HG03060 (cell line): Measurements from ENCODE around the gene CELF4.

Source experiments
- ATAC-seq: cut with Tn5 transposase; IDR thresholded peaks from one replicate; pipeline ENCODE4 v1.9.1; 2021; ENCODE audit warnings: low read depth, moderate number of reproducible peaks; ENCODE audit not compliant: unreplicated experiment

Gene CELF4

DNA sequence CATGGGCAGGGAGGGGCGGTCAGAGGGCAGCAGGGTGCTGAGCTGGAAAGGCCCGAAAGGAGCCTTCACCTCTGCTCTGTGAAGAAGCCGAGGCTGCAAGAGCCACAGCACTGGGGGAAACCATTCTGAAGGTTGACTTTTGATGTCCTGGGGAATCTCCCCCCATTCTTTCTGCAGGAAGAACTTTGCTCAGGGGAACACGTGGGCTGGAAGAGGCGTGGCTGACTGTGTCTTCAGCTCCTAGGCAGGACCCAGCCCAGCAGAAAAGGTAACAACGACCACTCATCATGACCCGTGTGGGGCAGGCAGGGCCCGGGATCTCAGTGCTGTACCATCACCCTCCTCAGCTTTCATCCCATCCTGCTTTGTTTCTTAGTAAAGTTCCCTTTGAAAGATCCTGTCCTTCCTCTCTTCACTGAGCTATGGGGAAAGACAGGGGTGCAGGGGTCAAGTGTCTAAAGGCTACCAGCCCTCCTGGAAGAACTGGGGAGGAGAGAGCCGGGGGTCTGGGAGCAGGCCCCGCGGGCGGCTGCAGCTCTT is 312.7 kb downstream of the CELF4 start:
- ATAC-seq: no peak

DNA sequence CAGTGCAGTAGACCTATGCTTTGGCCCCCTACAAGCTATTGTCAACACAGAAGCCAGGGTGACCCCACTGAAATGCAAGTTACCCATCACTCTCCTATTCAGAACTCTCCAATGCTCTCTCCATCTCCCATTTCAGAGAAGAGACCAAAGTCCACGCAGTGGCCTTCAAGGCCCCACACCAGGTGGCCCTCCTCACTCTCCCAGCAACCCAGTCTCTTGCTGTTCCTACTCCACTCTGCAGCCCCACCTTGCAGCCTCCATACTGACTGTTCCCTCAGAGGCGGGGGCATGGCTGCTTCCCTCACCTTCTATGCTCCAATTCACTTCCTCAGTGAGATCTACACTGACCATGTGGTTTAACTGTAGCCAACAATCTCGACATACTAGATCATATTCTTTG is 313.3 kb downstream of the CELF4 start:
- ATAC-seq: no peak

DNA sequence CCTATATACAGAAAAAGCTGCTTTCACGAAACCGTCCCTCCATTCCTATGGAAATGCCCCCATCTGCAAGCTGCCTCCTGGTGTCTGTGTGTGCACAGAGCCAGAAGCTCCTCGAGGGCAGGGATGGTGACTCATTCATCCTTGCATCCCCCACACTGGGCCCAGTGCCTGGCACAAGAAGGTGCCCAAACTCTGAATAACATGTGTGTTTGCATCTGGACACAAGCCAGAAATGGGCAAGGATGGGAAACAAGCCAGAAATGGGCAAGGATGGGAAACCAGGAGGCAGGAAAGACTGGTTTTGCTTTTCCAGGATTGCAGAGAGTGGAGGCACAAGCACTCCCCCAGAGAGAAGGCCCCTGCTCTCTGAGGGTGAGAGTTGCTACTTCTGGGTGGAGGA is 313.9 kb downstream of the CELF4 start:
- ATAC-seq: no peak

DNA sequence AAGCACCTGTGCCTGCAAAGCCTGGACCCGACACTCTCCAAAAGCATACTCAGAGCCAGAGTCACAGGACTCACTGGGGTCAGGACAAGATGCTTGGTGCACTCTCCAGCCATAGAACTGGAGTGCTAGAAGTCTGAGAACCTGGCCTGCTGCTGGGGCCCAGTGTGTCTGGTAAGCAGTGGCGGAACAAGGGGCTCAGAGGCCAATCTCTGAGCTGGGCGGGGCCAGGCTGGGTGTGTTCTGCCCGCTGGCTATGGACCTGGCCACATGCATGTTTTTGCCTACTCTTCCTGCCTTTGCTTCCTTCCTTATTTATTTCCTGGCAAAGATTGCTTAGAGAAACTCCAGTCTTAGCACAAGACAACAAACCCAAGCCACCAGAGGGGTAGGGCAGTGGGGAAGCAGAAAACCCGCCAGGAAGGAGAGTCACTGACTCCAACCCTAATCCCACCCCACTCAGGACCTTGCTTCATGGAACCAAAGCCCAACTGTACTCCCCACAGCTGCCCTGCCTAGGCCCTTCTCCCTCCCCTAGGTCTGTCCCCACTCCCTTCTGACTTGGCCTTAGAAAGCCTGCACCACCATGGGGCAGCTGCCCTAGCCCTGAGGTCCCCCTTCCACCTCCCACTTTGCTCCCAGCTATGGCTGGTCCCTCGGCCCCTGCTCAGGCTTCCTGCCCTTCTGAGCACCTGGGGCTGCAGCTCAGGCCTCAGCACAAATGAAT is 315.5 kb downstream of the CELF4 start:
- no peak for ATAC-seq

DNA sequence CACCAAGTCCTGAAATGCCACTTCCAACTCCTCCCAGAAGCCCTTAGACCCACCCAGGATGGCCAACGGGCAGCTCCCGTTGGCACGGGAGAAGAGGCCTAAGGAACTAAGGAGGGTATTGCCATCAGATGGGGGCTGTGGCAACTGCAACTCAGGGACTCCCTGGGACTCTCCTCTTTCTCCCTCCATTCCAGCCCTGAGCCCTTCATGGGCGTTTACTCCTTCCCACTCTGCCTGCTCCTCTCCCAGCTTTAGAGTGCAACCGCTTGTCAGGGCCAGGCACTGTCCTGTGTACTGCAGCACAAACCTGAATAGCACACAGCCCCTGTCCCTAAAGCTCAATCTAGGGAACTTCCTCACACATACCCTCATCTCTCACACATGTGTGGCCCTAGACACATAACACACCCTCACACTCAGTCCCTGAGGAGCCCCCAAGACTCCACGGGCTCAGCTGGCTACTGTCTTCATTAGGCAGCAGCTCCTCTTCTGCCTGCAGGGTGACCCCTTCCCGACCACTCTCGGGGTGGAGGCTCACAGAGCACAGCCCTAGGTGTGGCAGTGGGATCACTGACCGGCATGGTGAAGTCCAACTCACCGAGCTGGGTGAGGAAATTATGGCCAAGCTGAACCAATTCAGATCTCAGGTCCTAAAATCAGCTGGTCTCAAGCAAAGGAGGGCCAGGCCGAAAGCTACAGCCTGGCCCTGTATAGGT is 316.3 kb downstream of the CELF4 start:
- ATAC-seq: no peak

DNA sequence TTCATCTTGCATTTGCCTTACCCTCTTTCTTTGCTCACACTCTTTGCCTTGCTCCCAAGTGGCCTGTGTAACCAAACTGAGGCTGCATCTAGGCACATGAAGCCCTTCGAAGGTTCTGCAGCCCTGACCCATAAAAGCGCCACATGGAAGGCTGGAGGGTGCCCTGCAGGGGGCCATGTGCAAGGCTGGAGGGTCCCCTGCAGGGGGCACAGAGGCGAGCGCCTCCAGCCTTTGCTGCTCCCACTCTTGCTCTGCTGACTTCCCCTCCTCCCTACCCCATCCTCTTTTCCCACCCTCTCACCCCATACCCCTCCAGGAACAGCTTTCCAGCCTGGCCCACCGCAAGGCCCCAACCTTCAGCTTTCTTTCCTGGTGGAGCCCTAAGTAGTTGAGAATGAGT is 317.3 kb downstream of the CELF4 start:
- no peak for ATAC-seq

DNA sequence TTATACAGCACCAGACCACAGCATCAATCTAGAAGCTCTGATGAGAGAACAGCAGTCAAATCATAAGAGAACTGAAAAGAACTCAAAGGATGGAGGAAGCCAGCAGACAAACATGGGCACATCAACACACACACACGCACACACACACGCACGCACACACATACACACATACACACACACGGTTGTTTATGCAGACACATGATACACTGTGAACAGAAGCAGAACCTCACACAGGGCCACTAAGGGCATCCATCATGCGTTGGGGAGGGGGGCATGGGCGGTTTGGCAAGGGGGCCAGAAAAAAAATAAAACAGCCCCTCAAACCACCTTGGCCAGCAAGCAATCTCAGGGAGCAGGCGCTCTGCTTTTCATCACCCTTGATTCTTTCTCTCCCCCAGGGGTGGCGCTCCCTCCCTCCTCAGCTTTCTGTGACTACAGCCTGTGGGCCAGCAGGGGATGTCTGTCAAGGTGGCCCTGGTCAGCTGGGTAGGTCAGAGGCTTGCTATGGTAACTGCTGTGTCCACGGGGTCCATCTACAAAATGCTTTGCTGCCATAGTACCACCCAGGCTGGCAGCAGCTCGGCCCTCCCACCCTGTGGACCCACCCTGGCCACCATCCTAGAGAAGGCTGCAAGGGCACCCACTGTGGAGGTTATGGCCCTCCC is 318.0 kb downstream of the CELF4 start:
- no peak for ATAC-seq

DNA sequence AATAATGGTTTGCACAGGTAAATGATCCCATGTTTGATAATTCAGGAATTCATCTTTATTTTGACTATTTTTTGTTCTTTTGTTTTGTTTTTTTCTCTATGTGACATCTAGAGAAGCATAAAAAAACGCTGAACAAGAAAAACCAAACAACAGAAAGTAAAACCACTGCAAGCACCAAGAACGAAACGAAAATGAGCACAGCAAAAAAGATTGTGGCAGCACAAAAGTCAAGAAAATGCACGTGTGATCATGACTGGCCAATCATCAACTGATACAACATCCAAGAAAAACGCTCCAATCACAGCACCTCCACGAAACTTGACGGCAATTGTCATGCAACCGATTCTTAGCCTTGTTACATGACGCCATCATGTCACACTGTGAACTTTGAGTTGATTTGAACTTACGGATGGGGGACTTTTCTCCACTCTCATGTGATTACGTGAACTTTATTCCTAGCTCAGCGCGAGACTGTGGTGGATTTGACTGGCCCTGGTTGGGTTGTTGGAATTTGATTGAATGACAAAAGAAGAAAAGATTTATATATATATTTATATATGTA is 318.7 kb downstream of the CELF4 start:
- no peak for ATAC-seq

DNA sequence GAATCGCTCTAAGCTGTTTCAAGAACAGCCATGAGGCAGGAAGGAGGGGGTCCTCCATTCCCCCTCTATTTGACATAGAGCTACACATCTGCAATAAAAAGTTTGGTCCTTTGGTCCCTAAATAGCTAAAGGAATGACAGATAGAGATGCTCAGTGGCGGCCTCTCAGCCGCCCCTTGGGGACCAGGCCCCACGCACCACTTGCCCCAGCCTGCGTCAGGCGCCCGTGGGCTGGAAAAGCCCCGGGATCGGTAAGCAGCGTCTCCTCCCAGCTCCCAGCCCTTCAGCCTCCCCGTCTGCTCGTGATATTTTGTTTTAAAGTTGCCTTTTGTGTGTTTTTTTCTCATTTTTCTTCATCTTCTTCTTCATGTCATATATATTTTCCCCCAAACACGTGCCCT is 321.0 kb downstream of the CELF4 start:
- no peak for ATAC-seq

DNA sequence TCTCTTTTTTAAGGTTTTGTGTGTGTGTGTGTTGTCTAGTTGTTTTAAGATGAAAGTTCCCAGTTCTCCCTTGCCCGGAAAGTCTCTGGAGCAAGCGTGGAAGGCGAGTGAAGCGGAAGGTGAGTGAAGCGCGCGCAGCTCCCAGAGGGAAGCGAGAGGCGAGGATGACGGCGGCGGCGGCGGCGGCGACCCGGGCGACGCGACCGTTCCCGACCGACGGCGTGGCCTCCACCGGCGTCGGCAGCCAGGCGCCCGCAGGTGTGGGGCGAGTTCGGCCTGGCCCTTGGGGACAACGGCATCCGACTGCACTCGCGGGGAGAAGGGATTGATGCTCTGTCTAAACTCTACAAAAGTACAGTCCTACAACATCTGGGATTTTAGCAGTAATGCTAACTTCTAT is 321.9 kb downstream of the CELF4 start:
- ATAC-seq: no peak

DNA sequence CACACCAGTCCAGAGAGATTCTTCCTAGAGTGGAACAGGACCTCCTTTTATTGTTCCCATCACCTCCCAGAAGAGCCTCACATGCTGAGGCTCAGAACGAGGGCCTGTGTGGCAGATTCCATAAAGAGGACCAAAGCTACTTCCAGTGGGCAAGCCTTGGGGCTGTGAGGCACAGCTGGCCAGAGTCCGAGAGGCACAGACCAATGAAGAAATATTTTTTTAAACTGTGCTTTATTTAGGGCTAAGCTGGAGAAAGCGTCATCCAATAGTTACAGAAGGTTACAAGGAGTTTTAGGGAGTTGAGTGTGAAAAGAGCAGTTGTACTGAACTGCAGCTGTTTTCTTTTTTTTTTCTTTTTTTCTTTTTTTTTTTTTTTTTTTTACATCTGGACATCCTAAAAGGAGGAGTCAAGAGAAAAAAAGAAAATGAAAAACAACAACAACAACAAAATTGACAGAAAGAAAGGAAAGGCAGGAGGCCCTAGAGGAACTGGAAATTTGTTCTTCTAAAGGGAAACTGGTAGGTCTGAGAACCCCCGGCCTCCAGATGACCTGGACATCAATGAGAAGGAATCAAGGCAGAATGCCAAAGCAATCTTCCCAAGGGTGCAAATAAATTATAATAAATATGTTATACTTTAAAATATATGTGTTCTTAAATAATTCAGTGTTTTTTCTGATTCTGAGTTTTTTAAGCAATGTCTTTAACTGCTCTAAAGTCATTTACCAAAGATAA is 322.6 kb downstream of the CELF4 start:
- ATAC-seq: no peak

DNA sequence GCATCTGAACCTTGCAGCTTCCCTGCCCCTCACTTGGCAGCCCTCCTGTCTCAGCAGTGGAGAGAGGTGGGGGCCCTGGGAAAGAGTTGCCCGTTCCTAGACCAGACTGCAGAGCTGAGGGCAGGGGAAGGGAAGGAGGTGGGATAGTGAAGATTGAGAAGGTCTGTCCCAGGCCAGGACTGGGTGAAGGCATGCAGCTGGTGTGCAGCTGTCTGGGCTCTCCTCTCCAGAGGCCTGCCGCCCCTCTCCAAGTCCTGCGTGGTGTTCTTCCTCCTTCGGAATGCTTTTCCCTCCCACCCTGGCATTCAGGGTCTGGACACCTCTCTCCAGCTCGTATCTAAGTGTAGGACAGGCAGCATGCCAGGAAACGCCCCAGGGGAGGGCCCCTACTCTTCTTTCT is 323.5 kb downstream of the CELF4 start:
- no peak for ATAC-seq

DNA sequence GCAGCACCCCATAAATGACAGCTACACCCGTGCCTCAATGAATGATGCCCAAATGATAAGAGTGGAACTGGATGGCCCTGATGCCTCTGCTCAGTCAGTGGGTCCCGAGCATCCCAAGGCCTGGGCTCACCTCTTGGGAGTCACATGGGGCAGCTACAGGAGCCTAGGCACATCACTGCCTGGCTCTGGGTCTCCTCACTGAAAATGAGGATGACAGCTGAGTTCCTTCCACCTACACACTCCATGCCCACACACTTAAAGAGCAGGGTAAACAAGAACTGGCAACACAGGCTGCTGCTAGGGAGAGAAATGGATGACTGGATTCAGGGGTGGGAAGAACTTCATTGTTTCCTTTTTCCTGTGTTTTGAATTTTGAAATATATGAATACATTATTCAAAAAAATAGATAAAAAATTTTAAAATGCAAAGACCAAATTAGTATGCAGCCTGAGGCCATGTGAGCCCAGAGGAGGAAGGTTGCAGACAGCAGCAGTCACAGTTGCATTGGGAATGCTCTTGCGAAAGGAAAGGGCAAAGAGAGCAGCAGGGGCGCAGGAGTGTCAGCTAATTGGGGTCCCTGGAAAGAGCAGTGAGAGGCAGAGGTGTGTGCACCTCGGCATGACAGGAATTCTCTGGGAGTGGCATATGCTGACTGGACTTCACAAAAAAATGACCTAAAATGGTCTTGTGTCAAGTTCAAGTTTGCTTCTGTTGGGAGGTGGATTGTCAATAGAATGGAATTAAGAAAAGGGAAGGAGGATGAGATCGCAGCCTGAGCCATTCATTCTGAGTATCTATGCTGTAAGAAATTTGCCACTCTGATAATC is 327.1 kb downstream of the CELF4 start:
- ATAC-seq: no peak

DNA sequence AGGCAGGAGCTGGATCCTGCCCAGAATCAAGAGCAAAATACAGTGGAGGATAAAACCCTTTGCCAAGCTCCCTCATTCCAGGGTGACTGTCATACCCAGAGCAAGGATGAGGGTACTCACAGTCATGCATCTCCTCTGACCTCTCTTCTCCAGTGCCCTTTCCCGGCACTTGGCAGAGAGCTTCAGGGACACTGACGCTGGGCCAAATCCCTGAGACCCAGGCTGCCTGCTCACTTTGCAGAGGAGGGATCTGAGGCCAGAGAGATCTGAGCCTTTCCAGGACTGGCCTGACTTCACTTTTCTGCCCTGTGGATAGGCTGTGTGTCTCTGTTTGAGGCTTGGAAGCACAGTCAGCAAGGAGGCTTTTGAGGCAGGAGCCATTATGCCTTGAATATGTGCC is 330.0 kb downstream of the CELF4 start:
- ATAC-seq: no peak

DNA sequence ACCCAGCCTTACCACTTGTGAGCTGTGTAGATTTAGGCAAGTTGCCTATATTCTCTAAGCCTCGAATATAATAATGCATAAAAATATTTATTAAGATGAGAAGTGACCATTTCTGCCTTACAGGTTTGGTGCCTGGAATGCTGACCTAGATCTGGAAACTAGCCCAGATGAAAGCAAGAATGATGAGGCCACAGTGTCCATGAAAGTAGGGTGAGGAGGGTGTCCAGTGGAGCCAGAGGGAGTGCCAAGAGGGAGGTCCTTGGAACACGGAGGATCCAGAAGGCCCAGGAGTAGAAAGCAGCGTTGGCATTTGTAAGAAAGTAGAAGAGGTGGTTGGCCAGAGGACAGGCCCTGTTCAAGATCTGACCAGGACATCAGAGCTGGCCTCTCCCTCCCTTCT is 334.3 kb downstream of the CELF4 start:
- no peak for ATAC-seq

DNA sequence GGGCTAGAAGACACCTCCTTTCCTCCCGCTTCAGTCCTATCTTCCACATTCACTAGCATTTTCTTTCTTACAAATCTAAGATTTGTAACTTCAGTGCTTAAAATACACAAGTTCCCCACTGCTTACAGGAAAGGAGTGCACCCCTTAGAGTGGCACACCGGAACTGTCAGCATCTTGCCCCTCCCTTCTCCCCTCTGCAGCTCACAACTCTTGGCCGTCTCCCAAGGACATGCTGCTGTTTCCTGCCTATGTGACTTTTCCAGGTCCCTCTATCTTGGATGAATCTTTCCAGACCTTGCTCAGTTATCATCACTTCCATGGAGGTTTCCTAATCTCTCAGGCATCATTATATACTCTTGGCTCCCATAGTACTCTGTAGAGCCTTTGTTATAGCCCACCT is 334.8 kb downstream of the CELF4 start:
- no peak for ATAC-seq

DNA sequence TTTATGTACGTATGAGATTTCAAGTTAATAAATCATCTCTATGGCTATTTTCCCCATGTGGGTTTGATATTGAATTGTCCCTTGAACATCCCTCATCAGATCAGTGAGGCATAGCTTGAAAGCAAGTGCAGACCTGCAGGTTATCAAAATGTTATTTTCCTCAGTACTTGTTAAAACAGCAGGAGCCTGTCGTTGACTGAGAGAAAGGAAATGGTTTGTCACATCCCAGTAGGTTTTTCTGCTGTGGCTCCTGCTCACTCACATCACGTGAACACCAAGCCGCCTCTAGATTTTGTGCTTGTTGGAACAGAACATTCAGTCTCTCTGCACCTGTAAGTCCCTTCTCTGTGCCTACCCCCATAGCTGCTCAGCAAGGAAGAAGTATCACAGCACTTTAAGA is 340.3 kb downstream of the CELF4 start:
- no peak for ATAC-seq

DNA sequence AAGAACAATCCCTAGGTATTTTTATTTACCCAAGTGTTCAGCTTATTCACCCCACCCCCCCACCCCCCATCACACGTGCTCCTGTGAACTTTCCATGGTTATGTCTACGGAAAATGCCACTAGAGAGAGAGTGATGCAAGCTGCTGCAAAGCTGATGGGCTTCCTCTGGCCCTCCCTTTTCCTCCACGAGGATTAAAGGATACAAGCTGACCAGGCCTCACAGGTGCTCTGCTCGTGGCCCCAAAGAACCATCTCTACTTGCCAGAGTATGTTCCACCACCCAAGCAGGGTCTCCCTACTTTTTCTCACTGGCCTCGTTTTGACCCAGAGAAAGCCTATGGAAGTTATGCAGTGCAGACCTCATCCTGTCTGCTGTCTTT is 342.6 kb downstream of the CELF4 start:
- ATAC-seq: no peak

DNA sequence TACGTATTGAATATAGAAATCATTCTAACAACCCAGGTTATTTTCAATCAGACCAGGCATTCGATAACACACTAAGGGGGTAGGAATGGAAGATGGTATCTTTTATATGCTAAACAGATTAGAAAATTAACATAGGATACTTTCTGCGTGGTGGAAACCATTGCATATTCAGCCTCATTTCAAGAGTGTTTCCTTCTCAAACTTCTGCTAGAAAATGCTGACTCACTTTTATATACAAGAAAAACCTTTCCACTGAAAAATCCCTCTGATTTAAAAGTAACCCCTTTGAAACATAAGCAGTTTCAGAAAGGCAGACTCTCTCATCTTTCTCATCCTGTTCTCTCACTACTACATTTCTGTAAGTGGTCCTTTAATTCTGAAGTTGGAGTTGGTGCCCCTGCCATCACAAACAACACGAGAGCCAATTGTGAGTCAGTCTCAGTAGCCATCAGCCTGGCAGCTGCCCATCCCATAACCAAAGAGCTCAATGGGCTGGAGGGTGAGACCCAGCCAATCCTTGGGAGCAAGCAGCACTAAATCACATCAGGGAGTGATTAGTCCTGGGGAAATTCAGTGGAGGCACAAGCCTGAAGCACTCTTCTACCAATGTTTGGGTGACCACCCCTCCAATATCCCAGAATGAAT is 343.1 kb downstream of the CELF4 start:
- ATAC-seq: no peak
